ENCODE measurements around the gene CCDC88C. TPM values are rescaled to one million over a fixed set of nuclear protein-coding genes. Genes with fewer than 3 reads are reported as not detected.

The CCDC88C gene
- total RNA-seq, 1 experiment from 2014 or later = 33.2 TPM

GRCh38 chr14:91291786-91292405, 125.7 kb downstream of the CCDC88C start:
- H3K4me1 Mint-ChIP-seq (ENCODE audit: low read depth, unreplicated experiment) = no peaks in the 10 kb centered on the region
- CTCF ChIA-PET = no interaction called here

GRCh38 chr14:91290986-91291385, 126.6 kb downstream of the CCDC88C start:
- Mint-ChIP-seq H3K36me3 (ENCODE audit: insufficient read depth, unreplicated experiment) (peaks cover 19% of the 10 kb centered on the region), H3K4me1 (ENCODE audit: low read depth, unreplicated experiment) (no peaks in the 10 kb centered on the region), H3K27ac (ENCODE audit: unreplicated experiment) (no peak overlapping the region), H3K4me3 (ENCODE audit: low read depth, unreplicated experiment) (no peak overlapping the region), H3K9me3 (ENCODE audit: low read depth, unreplicated experiment) (no peaks in the 10 kb centered on the region), H3K27me3 (ENCODE audit: unreplicated experiment) (no peaks in the 10 kb centered on the region)
- BruUV-seq (replicated peaks) = no TSS peak
- CTCF ChIA-PET = no interaction called here
- no peak for DNase-seq
- no peak for TF ChIP-seq CTCF (IDR thresholded peaks at IDR 0.05; ENCODE audit: unreplicated experiment)
- intact Hi-C loops (cut with micrococcal nuclease; ENCODE audit: unreplicated experiment) = no loop called here

More at GRCh38 chr14:91291786-91292405, 125.7 kb downstream of the CCDC88C start:
- no peak overlapping the region for H3K27ac Mint-ChIP-seq (ENCODE audit: unreplicated experiment)
- H3K27me3 Mint-ChIP-seq (ENCODE audit: unreplicated experiment) = no peaks in the 10 kb centered on the region
- no peak for TF ChIP-seq CTCF (IDR thresholded peaks at IDR 0.05; ENCODE audit: unreplicated experiment)
- intact Hi-C loops (cut with micrococcal nuclease; ENCODE audit: unreplicated experiment) = no loop called here
- no peak for DNase-seq
- H3K4me3 Mint-ChIP-seq (ENCODE audit: low read depth, unreplicated experiment) = no peak overlapping the region
- BruUV-seq (replicated peaks) = no TSS peak
- H3K36me3 Mint-ChIP-seq (ENCODE audit: insufficient read depth, unreplicated experiment) = peaks cover 23% of the 10 kb centered on the region
- H3K9me3 Mint-ChIP-seq (ENCODE audit: low read depth, unreplicated experiment) = no peaks in the 10 kb centered on the region

- intact Hi-C loops (cut with micrococcal nuclease; ENCODE audit: unreplicated experiment) = loop anchor here (2.0 kb wide), 1 partner anchor 75 kb away; no protein-coding TSS in a partner anchor
- Mint-ChIP-seq H3K27me3 (ENCODE audit: unreplicated experiment) (no peaks in the 10 kb centered on the region), H3K9me3 (ENCODE audit: low read depth, unreplicated experiment) (no peaks in the 10 kb centered on the region), H3K4me1 (ENCODE audit: low read depth, unreplicated experiment) (no peaks in the 10 kb centered on the region), H3K36me3 (ENCODE audit: insufficient read depth, unreplicated experiment) (peaks cover 25% of the 10 kb centered on the region), H3K4me3 (ENCODE audit: low read depth, unreplicated experiment) (no peak overlapping the region), H3K27ac (ENCODE audit: unreplicated experiment) (no peak overlapping the region)
- CTCF ChIA-PET = interaction anchor here (0.6 kb wide), 1 partner anchor 1834 kb away, joined by 3 read pairs; no protein-coding TSS in a partner anchor
- no TSS peak for BruUV-seq (replicated peaks)
- no peak for DNase-seq
- TF ChIP-seq CTCF (IDR thresholded peaks at IDR 0.05; ENCODE audit: unreplicated experiment) = no peak
Measured at GRCh38 chr14:91289464-91289863, 128.2 kb downstream of the CCDC88C start.

GRCh38 chr14:91288876-91289275, 128.7 kb downstream of the CCDC88C start:
- Mint-ChIP-seq H3K9me3 (ENCODE audit: low read depth, unreplicated experiment) (no peaks in the 10 kb centered on the region), H3K27ac (ENCODE audit: unreplicated experiment) (no peak overlapping the region), H3K4me3 (ENCODE audit: low read depth, unreplicated experiment) (no peak overlapping the region), H3K4me1 (ENCODE audit: low read depth, unreplicated experiment) (no peaks in the 10 kb centered on the region), H3K27me3 (ENCODE audit: unreplicated experiment) (no peaks in the 10 kb centered on the region), H3K36me3 (ENCODE audit: insufficient read depth, unreplicated experiment) (peaks cover 25% of the 10 kb centered on the region)
- no peak for TF ChIP-seq CTCF (IDR thresholded peaks at IDR 0.05; ENCODE audit: unreplicated experiment)
- intact Hi-C loops (cut with micrococcal nuclease; ENCODE audit: unreplicated experiment) = loop anchor here (2.0 kb wide), 1 partner anchor 74 kb away; no protein-coding TSS in a partner anchor
- BruUV-seq (replicated peaks) = no TSS peak
- CTCF ChIA-PET = interaction anchor here (0.6 kb wide), 1 partner anchor 1834 kb away, joined by 3 read pairs; no protein-coding TSS in a partner anchor
- no peak for DNase-seq

All from Calu3 (cell line).